Prostate gland (tissue), 2 donors: ENCODE data around the gene ERP44. TPM values are rescaled to one million over a fixed set of nuclear protein-coding genes. Genes with fewer than 3 reads are reported as not detected.
A peak's percentile ranks its signal among the peaks of the same experiment; 100 is the strongest.
"Not testable (repeated sequence)": the region's sequence is repeated elsewhere in the genome, so short reads cannot be mapped to it uniquely, and the experiment has no call there.

Experiments
- DNase-seq: peaks from one replicate; pipeline ENCODE4 v3.0.0-alpha.2; 2019; ENCODE audit warnings: low spot score
- H3K27ac ChIP-seq, 2 donors: fragments of 200-600 bp; sonication (generic); 2 replicates each; pipeline ENCODE4 v1.5.1; 2017 to 2019
- H3K27me3 ChIP-seq: fragments of 200-600 bp; sonication (generic); replicated peaks from 2 replicates; pipeline ENCODE4 v1.5.1; 2019; ENCODE audit not compliant: insufficient read depth
- H3K36me3 ChIP-seq, 2 donors: fragments of 200-600 bp; sonication (generic); 1 replicate in 1 of 2; 2 replicates in 1 of 2; pipeline versions ENCODE4 v1.5.1 to v1.8.1; 2017 to 2019
- H3K4me1 ChIP-seq: fragments of 200-600 bp; sonication (generic); replicated peaks from 2 replicates; pipeline ENCODE4 v1.5.1; 2019
- H3K4me3 ChIP-seq, 2 donors: fragments of 200-600 bp; sonication (generic); 2 replicates each; pipeline ENCODE4 v1.5.1; 2017 to 2019
- H3K9me3 ChIP-seq: fragments of 200-600 bp; sonication (generic); 2 replicates; pipeline ENCODE4 v1.5.1; 2017
- CTCF ChIP-seq, 4 experiments: fragments of 200-600 bp in 2 of 4; fragments of 450-650 bp in 2 of 4; sonication (generic) in 2 of 4; IDR thresholded peaks; 1 replicate in 3 of 4; 2 replicates in 1 of 4; pipeline ENCODE4 v1.5.1; 2016 to 2019; ENCODE audit warnings: antibody characterized with exemption in 4 of 4, mild to moderate bottlenecking in 2 of 4, moderate library complexity in 2 of 4
- POLR2A ChIP-seq: fragments of 450-650 bp; IDR thresholded peaks from one replicate; pipeline ENCODE4 v1.6.1; 2016; ENCODE audit warnings: antibody characterized with exemption, mild to moderate bottlenecking
- POLR2AphosphoS5 ChIP-seq: sonication (generic); formaldehyde crosslinking; IDR thresholded peaks from one replicate; pipeline ENCODE4 v1.6.1; 2017; ENCODE audit warnings: antibody characterized with exemption
- WGBS: methylation state at CpG from one replicate; pipeline ENCODE4 v1.1.5; 2018; 5-methylcytosine and 5-hydroxymethylcytosine counted together
- intact Hi-C: fragments of 100-400 bp; cut with DNase I; formaldehyde crosslinking; loops from one replicate; pipeline ENCODE4 v1.14.2; 2022
- total RNA-seq, 2 donors: library from RNA; depleted of rRNA; stranded (reverse); fragments of >200 nt; gene quantifications; one replicate each; pipeline ENCODE4 v1.1.0, GENCODE V29; 2016

ERP44 gene
- total RNA-seq, 2 donors from 2014 or later, result 16.6 to 20.6 TPM

- H3K9me3 ChIP-seq, result no peaks in the 10 kb centered on the region
- H3K36me3 ChIP-seq, result peaks cover 0 to 2% of the 10 kb centered on the region in 2 donors
- peak overlapping the region; percentile 83 for H3K27ac ChIP-seq
- no peak for TF ChIP-seq POLR2A
- intact Hi-C loops, result loop anchor here (10.0 kb wide), 1 partner anchor 835 kb away; no protein-coding TSS in a partner anchor
- H3K4me1 ChIP-seq, result peaks cover 17% of the 10 kb centered on the region
- 72% methylated on average over 2 of the region's 2 CpGs for WGBS
- no peaks in the 10 kb centered on the region for H3K27me3 ChIP-seq
- H3K4me3 ChIP-seq, result no peak overlapping the region
- no peak for DNase-seq
These were observed 1.4 kb upstream of the ERP44 start for GRCh38 chr9:100100146-100100667.

GRCh38 chr9:100099722-100100042 is 882 bp upstream of the ERP44 start:
- no peak for TF ChIP-seq POLR2A
- no peak for TF ChIP-seq CTCF (IDR thresholded peaks at IDR 0.05)
- TF ChIP-seq POLR2AphosphoS5, result no peak
- intact Hi-C loops, result loop anchor here (10.0 kb wide), 2 partner anchors 275 to 835 kb away; partner anchors contain the start of gene NR4A3
- H3K27me3 ChIP-seq, result no peaks in the 10 kb centered on the region
- peak overlapping the region; percentile 90 to 91 for H3K4me3 ChIP-seq
- H3K9me3 ChIP-seq, result no peaks in the 10 kb centered on the region
- WGBS, result 8% methylated on average over 10 of the region's 10 CpGs
- peaks cover 17% of the 10 kb centered on the region for H3K4me1 ChIP-seq
- H3K27ac ChIP-seq, result peak overlapping the region; percentile 83
- H3K36me3 ChIP-seq, result no peaks in the 10 kb centered on the region
- DNase-seq, result no peak

- peak; percentile 64 for DNase-seq
- no peaks in the 10 kb centered on the region for H3K27me3 ChIP-seq
- WGBS, result under 1% methylated on average over 37 of the region's 37 CpGs
- peak overlapping the region; percentile 83 for H3K27ac ChIP-seq
- H3K4me3 ChIP-seq, result peak overlapping the region; percentile 90 to 91
- no peak for TF ChIP-seq POLR2A
- peak; percentile 19 for TF ChIP-seq POLR2AphosphoS5
- no peaks in the 10 kb centered on the region for H3K9me3 ChIP-seq
- H3K4me1 ChIP-seq, result peaks cover 17% of the 10 kb centered on the region
- intact Hi-C loops, result loop anchor here (10.0 kb wide), 1 partner anchor 273 kb away; the partner anchor contains the start of gene NR4A3
- no peaks in the 10 kb centered on the region for H3K36me3 ChIP-seq
These were observed 534 bp downstream of the ERP44 start for GRCh38 chr9:100098046-100098886.

GRCh38 chr9:100096378-100096916 is 2.4 kb downstream of the ERP44 start:
- intact Hi-C loops, result loop anchor here (10.0 kb wide), 1 partner anchor 272 kb away; the partner anchor contains the start of gene NR4A3
- TF ChIP-seq POLR2AphosphoS5, result no peak
- 41% methylated on average over 3 of the region's 3 CpGs for WGBS
- no peak overlapping the region for H3K27ac ChIP-seq
- DNase-seq, result no peak
- no peaks in the 10 kb centered on the region for H3K36me3 ChIP-seq
- no peak overlapping the region for H3K4me3 ChIP-seq
- H3K9me3 ChIP-seq, result no peaks in the 10 kb centered on the region
- peaks cover 17% of the 10 kb centered on the region for H3K4me1 ChIP-seq
- no peaks in the 10 kb centered on the region for H3K27me3 ChIP-seq

- not testable (repeated sequence) for H3K36me3 ChIP-seq, H3K9me3 ChIP-seq, H3K27me3 ChIP-seq, DNase-seq, H3K27ac ChIP-seq, H3K4me3 ChIP-seq
- peaks cover 12% of the 10 kb centered on the region for H3K4me1 ChIP-seq
- 98% methylated on average over 2 of the region's 2 CpGs for WGBS
- intact Hi-C loops, result loop anchor here (10.0 kb wide), 1 partner anchor 270 kb away; the partner anchor contains the start of gene NR4A3
These were observed 4.4 kb downstream of the ERP44 start for GRCh38 chr9:100094411-100094810.

GRCh38 chr9:100092066-100092465 is 6.7 kb downstream of the ERP44 start:
- H3K36me3 ChIP-seq, result no peaks in the 10 kb centered on the region
- no peak overlapping the region for H3K4me3 ChIP-seq
- H3K9me3 ChIP-seq, result no peaks in the 10 kb centered on the region
- H3K27ac ChIP-seq, result no peak overlapping the region
- whole genome bisulfite sequencing, result 91% methylated on average over 1 of the region's 1 CpG
- intact Hi-C loops, result loop anchor here (10.0 kb wide), 1 partner anchor 267 kb away; the partner anchor contains the start of gene NR4A3
- no peaks in the 10 kb centered on the region for H3K27me3 ChIP-seq
- no peak for DNase-seq
- H3K4me1 ChIP-seq, result peaks cover 3% of the 10 kb centered on the region
- TF ChIP-seq POLR2A, result no peak
- TF ChIP-seq CTCF (IDR thresholded peaks at IDR 0.05), result no peak
- TF ChIP-seq POLR2AphosphoS5, result no peak
